KMS-11 (cell line): Measurements from ENCODE around the gene WRNIP1.

ENCODE experiments used
- H2AFZ ChIP-seq: fragments of 200-600 bp; sonication (generic); 2 replicates; pipeline ENCODE4 v1.6.1; 2016; ENCODE audit warnings: antibody characterized with exemption, mixed run types, low read depth
- H3K27ac ChIP-seq: fragments of 200-600 bp; sonication (generic); 2 replicates; pipeline ENCODE4 v1.6.1; 2016; ENCODE audit warnings: mild to moderate bottlenecking, mixed run types
- H3K27me3 ChIP-seq: fragments of 200-600 bp; sonication (generic); 2 replicates; pipeline ENCODE4 v1.6.1; 2017; ENCODE audit warnings: mild to moderate bottlenecking, low read depth, mixed run types, moderate library complexity; ENCODE audit not compliant: insufficient read depth
- H3K36me3 ChIP-seq: fragments of 200-600 bp; sonication (generic); 2 replicates; pipeline ENCODE4 v1.6.1; 2017; ENCODE audit warnings: mild to moderate bottlenecking, mixed run types; ENCODE audit not compliant: insufficient read depth
- H3K4me1 ChIP-seq: fragments of 200-600 bp; sonication (generic); 2 replicates; pipeline ENCODE4 v1.6.1; 2016; ENCODE audit warnings: mild to moderate bottlenecking, low read depth, mixed run types; ENCODE audit not compliant: poor library complexity, severe bottlenecking
- H3K4me2 ChIP-seq: fragments of 200-600 bp; sonication (generic); 2 replicates; pipeline ENCODE4 v1.7.0; 2016; ENCODE audit warnings: mild to moderate bottlenecking, mixed run types
- H3K4me3 ChIP-seq: fragments of 200-600 bp; sonication (generic); IDR thresholded peaks from 2 replicates; pipeline ENCODE4 v1.6.1; 2017; ENCODE audit warnings: low read depth, low read length, mixed read lengths; ENCODE audit not compliant: insufficient read depth
- H3K79me2 ChIP-seq: fragments of 200-600 bp; sonication (generic); 2 replicates; pipeline ENCODE4 v1.6.1; 2016; ENCODE audit warnings: low read depth, mixed run types; ENCODE audit not compliant: insufficient read depth
- H3K9ac ChIP-seq: fragments of 200-600 bp; sonication (generic); 2 replicates; pipeline ENCODE4 v1.6.1; 2016; ENCODE audit warnings: mild to moderate bottlenecking, mixed run types
- H4K20me1 ChIP-seq: fragments of 200-600 bp; sonication (generic); 2 replicates; pipeline ENCODE4 v1.6.1; 2016; ENCODE audit warnings: mild to moderate bottlenecking, mixed run types; ENCODE audit not compliant: insufficient read depth
- CTCF ChIP-seq: fragments of 200-600 bp; sonication (generic); conservative IDR thresholded peaks from 2 replicates; pipeline ENCODE4 v1.6.1; 2017; ENCODE audit warnings: low read depth, mild to moderate bottlenecking, antibody characterized with exemption, low read length, moderate library complexity, mixed read lengths

The WRNIP1 gene

GRCh38 chr6:2829253-2829652, 64.1 kb downstream of the WRNIP1 start:
- H3K27ac ChIP-seq, result no peak overlapping the region
- H3K27me3 ChIP-seq, result no peaks in the 10 kb centered on the region
- no peak overlapping the region for H3K4me2 ChIP-seq
- no peaks in the 10 kb centered on the region for H3K36me3 ChIP-seq
- no peaks in the 10 kb centered on the region for H3K79me2 ChIP-seq
- no peak overlapping the region for H3K4me3 ChIP-seq
- H3K4me1 ChIP-seq, result no peaks in the 10 kb centered on the region
- no peak for TF ChIP-seq CTCF
- H4K20me1 ChIP-seq, result no peaks in the 10 kb centered on the region
- no peak overlapping the region for H2AFZ ChIP-seq
- H3K9ac ChIP-seq, result no peak overlapping the region

- TF ChIP-seq CTCF, result no peak
- Histone ChIP-seq H3K9ac (no peak overlapping the region), H3K4me3 (no peak overlapping the region), H3K4me2 (no peak overlapping the region), H3K27ac (no peak overlapping the region), H3K79me2 (no peaks in the 10 kb centered on the region), H3K36me3 (no peaks in the 10 kb centered on the region), H3K4me1 (no peaks in the 10 kb centered on the region), H2AFZ (no peak overlapping the region), H4K20me1 (no peaks in the 10 kb centered on the region), H3K27me3 (no peaks in the 10 kb centered on the region)
Observed at GRCh38 chr6:2830183-2830582, 65.0 kb downstream of the WRNIP1 start.

DNA sequence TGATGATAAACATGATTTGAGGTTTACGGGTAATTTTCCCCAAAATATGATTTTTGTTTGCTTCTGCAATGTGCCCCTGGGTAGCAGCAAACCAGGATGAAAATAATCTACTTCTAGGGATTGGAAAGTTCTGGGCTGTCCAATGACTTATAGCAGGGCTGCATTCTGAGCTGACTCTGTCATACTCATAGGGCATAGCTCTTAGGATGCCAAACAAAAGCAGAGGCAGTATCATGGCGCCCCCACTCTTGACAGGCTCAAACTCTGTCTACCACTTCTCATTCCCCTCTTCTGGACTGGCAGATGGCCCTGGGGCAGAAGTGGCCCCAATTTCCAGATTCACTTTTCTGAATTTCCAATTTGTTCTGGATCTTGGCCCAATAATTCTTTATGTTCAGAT, 66.2 kb downstream of the WRNIP1 start:
- Histone ChIP-seq H3K4me3 (no peak overlapping the region), H3K27ac (no peak overlapping the region), H3K4me1 (no peaks in the 10 kb centered on the region), H3K9ac (no peak overlapping the region), H3K79me2 (no peaks in the 10 kb centered on the region), H3K36me3 (no peaks in the 10 kb centered on the region), H2AFZ (no peak overlapping the region), H4K20me1 (no peaks in the 10 kb centered on the region), H3K27me3 (no peaks in the 10 kb centered on the region), H3K4me2 (no peak overlapping the region)
- no peak for TF ChIP-seq CTCF

DNA sequence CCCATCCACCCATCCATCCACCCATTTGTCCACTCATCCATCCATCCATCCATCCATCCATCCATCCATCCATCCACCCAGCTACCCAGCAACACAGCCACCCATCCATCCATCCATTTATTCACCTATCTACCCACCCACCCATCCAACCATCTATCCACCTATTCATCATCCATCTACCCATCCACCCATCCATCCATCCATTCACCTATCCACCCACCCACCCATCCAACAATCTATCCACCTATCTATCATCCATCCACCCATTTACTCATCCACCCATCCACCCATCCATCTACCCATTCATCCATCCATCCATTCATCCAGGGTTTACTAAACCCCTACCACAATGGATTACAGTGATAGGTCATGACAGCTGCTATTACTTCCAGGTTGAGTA, 69.1 kb downstream of the WRNIP1 start:
- Histone ChIP-seq H3K4me2 (no peak overlapping the region), H3K9ac (no peak overlapping the region), H2AFZ (no peak overlapping the region)

More for the DNA sequence above, 69.1 kb downstream of the WRNIP1 start:
- Histone ChIP-seq H3K36me3 (no peaks in the 10 kb centered on the region), H3K27ac (no peak overlapping the region), H3K4me3 (no peak overlapping the region), H3K79me2 (no peaks in the 10 kb centered on the region), H4K20me1 (no peaks in the 10 kb centered on the region), H3K27me3 (no peaks in the 10 kb centered on the region), H3K4me1 (no peaks in the 10 kb centered on the region)
- TF ChIP-seq CTCF, result no peak
